HepG2 (cell line): Measurements from ENCODE around the gene JMJD1C. TPM values are rescaled to one million over a fixed set of nuclear protein-coding genes. Genes with fewer than 3 reads are reported as not detected.

Experiments
- ATAC-seq: fragments of 200-7000 bp; cut with Tn5 transposase; 3 replicates; pipeline ENCODE4 v1.9.1; 2020; ENCODE audit warnings: mild to moderate bottlenecking, moderate library complexity
- BruUV-seq: library from RNA; stranded (reverse); fragments of 400-500 nt; replicated peaks from 2 replicates; lab custom pipeline; 2021; lab: Mats Ljungman, UMichigan
- CTCF ChIA-PET: fragments of 300-600 bp; formaldehyde crosslinking; extraction: SDS; loops from one replicate; lab custom pipeline; 2021; ENCODE audit warnings: low total read pairs, inconsistent platforms, low intra/inter-chr PET ratio; lab: Yijun Ruan, JAX
- POLR2A ChIA-PET: fragments of 350-600 bp; sonication (Branson Sonifier 250); formaldehyde crosslinking; loops from one replicate; lab custom pipeline; 2020; ENCODE audit warnings: antibody characterized with exemption, inconsistent platforms; lab: Yijun Ruan, JAX
- DNase-seq: peaks from one replicate; pipeline ENCODE4 v3.0.0-alpha.2; 2015; ENCODE audit warnings: low spot score
- FAIRE-seq: peaks from 3 replicates; lab custom pipeline; 2011; peaks lifted over from hg19 to GRCh38; lab: Jason Lieb, UNC
- H2AFZ ChIP-seq: one replicate; pipeline ENCODE4 v1.6.1; 2011; ENCODE audit warnings: low read length, inconsistent platforms
- H3K27ac ChIP-seq: fragments of 300-600 bp; 3 replicates; pipeline ENCODE4 v1.8.0; 2011; ENCODE audit warnings: mixed run types, mild to moderate bottlenecking, mixed read lengths, low read length, inconsistent platforms; ENCODE audit not compliant: insufficient read depth; ENCODE audit errors: extremely low read length
- H3K27me3 ChIP-seq, 2 experiments: fragments of 200-600 bp in 1 of 2; 2 replicates in 1 of 2; 3 replicates in 1 of 2; pipeline versions ENCODE4 v1.6.0 to v1.8.0; 2011; ENCODE audit warnings: low read length in 2 of 2, mild to moderate bottlenecking in 2 of 2, moderate library complexity in 2 of 2, inconsistent platforms in 1 of 2; ENCODE audit not compliant: insufficient read depth in 2 of 2, control insufficient read depth in 1 of 2
- H3K36me3 ChIP-seq, 2 experiments: fragments of 200-600 bp in 1 of 2; replicated peaks in 1 of 2; 2 replicates in 1 of 2; 3 replicates in 1 of 2; pipeline versions ENCODE4 v1.5.1 to v1.8.0; 2011; ENCODE audit warnings: low read length in 2 of 2, inconsistent platforms in 1 of 2; ENCODE audit not compliant: insufficient read depth in 2 of 2, control insufficient read depth in 1 of 2
- H3K4me1 ChIP-seq: 2 replicates; pipeline ENCODE4 v1.5.1; 2012; ENCODE audit warnings: low read length, inconsistent platforms; ENCODE audit not compliant: insufficient read depth
- H3K4me2 ChIP-seq: 2 replicates; pipeline ENCODE4 v1.6.0; 2011; ENCODE audit warnings: low read depth, low read length, inconsistent platforms
- H3K4me3 ChIP-seq, 3 experiments: fragments of 200-600 bp in 1 of 3; sonication (generic), shearing (Covaris generic) in 1 of 3; replicated peaks in 1 of 3; 2 replicates each; pipeline ENCODE4 v1.5.1; 2011 to 2016; ENCODE audit warnings: low read length in 3 of 3, inconsistent platforms in 2 of 3, low read depth in 2 of 3, mild to moderate bottlenecking in 2 of 3, control low read depth in 1 of 3, mixed read lengths in 1 of 3; ENCODE audit not compliant: insufficient read depth in 1 of 3
- H3K79me2 ChIP-seq: one replicate; pipeline ENCODE4 v1.6.1; 2011; ENCODE audit warnings: low read length, inconsistent platforms; ENCODE audit not compliant: insufficient read depth
- H3K9ac ChIP-seq: 2 replicates; pipeline ENCODE4 v1.6.0; 2011; ENCODE audit warnings: mild to moderate bottlenecking, low read depth, low read length, inconsistent platforms; ENCODE audit not compliant: insufficient read depth
- H3K9me3 ChIP-seq: 2 replicates; pipeline ENCODE4 v1.5.1; 2012; ENCODE audit warnings: mild to moderate bottlenecking, low read length
- H4K20me1 ChIP-seq: 2 replicates; pipeline ENCODE4 v1.6.0; 2011; ENCODE audit warnings: inconsistent platforms, mild to moderate bottlenecking, low read length, moderate library complexity; ENCODE audit not compliant: insufficient read depth
- DMTF1 ChIP-seq: sonication (generic); formaldehyde crosslinking; IDR thresholded peaks from 2 replicates; pipeline ENCODE4 v1.4.0; 2020; ENCODE audit warnings: mild to moderate bottlenecking, missing genetic modification reagents
- DRAP1 ChIP-seq: IDR thresholded peaks from 2 replicates; pipeline ENCODE4 v1.6.1; 2016; ENCODE audit warnings: missing genetic modification reagents, missing compliant biosample characterization
- ELF4 ChIP-seq: sonication (generic); formaldehyde crosslinking; IDR thresholded peaks from 2 replicates; pipeline ENCODE4 v1.5.0; 2020; ENCODE audit warnings: missing genetic modification reagents, mild to moderate bottlenecking, moderate library complexity, borderline replicate concordance
- HMGXB4 ChIP-seq, 2 experiments: sonication (generic) in 1 of 2; formaldehyde crosslinking in 1 of 2; IDR thresholded peaks; 2 replicates each; pipeline versions ENCODE4 v1.4.0 to v1.6.1; 2018 to 2020; ENCODE audit warnings: missing genetic modification reagents in 2 of 2, borderline replicate concordance in 1 of 2, low read depth in 1 of 2, mild to moderate bottlenecking in 1 of 2, missing biosample characterization in 1 of 2
- SNAPC2 ChIP-seq: sonication (generic); formaldehyde crosslinking; IDR thresholded peaks from 2 replicates; pipeline ENCODE4 v1.8.1; 2022; ENCODE audit warnings: mild to moderate bottlenecking, missing genetic modification reagents
- STAT6 ChIP-seq: sonication (generic); formaldehyde crosslinking; IDR thresholded peaks from 2 replicates; pipeline ENCODE4 v1.4.0; 2020; ENCODE audit warnings: missing genetic modification reagents, mild to moderate bottlenecking, borderline replicate concordance
- ZFP37 ChIP-seq: sonication (generic); formaldehyde crosslinking; IDR thresholded peaks from 2 replicates; pipeline ENCODE4 v1.4.0; 2020; ENCODE audit warnings: missing genetic modification reagents, borderline replicate concordance
- ZNF180 ChIP-seq: sonication (generic); formaldehyde crosslinking; IDR thresholded peaks from 2 replicates; pipeline ENCODE4 v1.4.0; 2020; ENCODE audit warnings: low read depth, missing genetic modification reagents, borderline replicate concordance
- ZNF329 ChIP-seq: sonication (generic); formaldehyde crosslinking; IDR thresholded peaks from 2 replicates; pipeline ENCODE4 v1.9.0; 2021; ENCODE audit warnings: low read depth, mild to moderate bottlenecking, missing genetic modification reagents
- ZNF451 ChIP-seq: sonication (generic); formaldehyde crosslinking; IDR thresholded peaks from 2 replicates; pipeline ENCODE4 v1.5.0; 2020; ENCODE audit warnings: mild to moderate bottlenecking, missing genetic modification reagents
- ZNF589 ChIP-seq: sonication (generic); formaldehyde crosslinking; conservative IDR thresholded peaks from 2 replicates; pipeline ENCODE4 v1.8.0; 2022; ENCODE audit warnings: mild to moderate bottlenecking, moderate library complexity, missing genetic modification reagents
- WGBS: methylation state at CpG from one replicate; pipeline ENCODE4 v1.1.6; 2017; ENCODE audit warnings: low lambda C conversion rate; 5-methylcytosine and 5-hydroxymethylcytosine counted together
- in situ Hi-C: cut with HindIII; loops from 2 replicates; pipeline ENCODE4 v1.10.0; 2017; ENCODE audit warnings: low pct_unique_long_range_greater_than_20kb; ENCODE audit not compliant: extremely low pct_ligation_motif_present
- intact Hi-C: fragments of 100-400 bp; cut with micrococcal nuclease; formaldehyde crosslinking; loops from one replicate; pipeline ENCODE4 v1.10.0; 2022; ENCODE audit not compliant: unreplicated experiment
- polyA plus RNA-seq, 8 experiments: library from polyadenylated mRNA; depleted of rRNA in 3 of 8; stranded (reverse) in 7 of 8; unstranded in 1 of 8; fragments of >200 nt; fragmentation: Illumina TruSeq in 4 of 8; extraction: Trizol in 4 of 8; gene quantifications; 2 replicates each; pipeline versions ENCODE4 v1.2.1 to v1.2.3, GENCODE V29; 2011 to 2016; ENCODE audit warnings: low read depth in 4 of 8, missing spikeins in 1 of 8, mixed read lengths in 1 of 8; ENCODE audit not compliant: insufficient read depth in 1 of 8
- total RNA-seq, 5 experiments: library from RNA; depleted of rRNA; stranded (reverse); fragments of >200 nt; fragmentation: Illumina TruSeq; extraction: Trizol; gene quantifications; 2 replicates each; pipeline ENCODE4 v1.2.3, GENCODE V29; 2016; ENCODE audit warnings: low read depth in 1 of 5

JMJD1C gene
- total and polyA plus RNA-seq, 2 of the 13 experiments (the other 11 are each of a cell fraction or from before 2014, with no cell fraction given) = 42.3 to 42.7 TPM

- Histone ChIP-seq H3K4me1 (peaks cover 74% of the 10 kb centered on the region), H2AFZ (no peak overlapping the region), H3K27me3 (no peaks in the 10 kb centered on the region), H3K36me3 (peaks cover 2 to 46% of the 10 kb centered on the region in 2 experiments; a peak in 4 of 5 replicates), H3K79me2 (peaks cover 98% of the 10 kb centered on the region), H3K9ac (no peak overlapping the region), H3K27ac (no peak overlapping the region), H3K4me3 (no peak overlapping the region), H4K20me1 (peaks cover 79% of the 10 kb centered on the region), H3K9me3 (no peaks in the 10 kb centered on the region), H3K4me2 (no peak overlapping the region)
- BruUV-seq = no TSS peak
- intact Hi-C loops = no loop called here
- WGBS = 97% methylated on average over 2 of the region's 2 CpGs
- in situ Hi-C loops = no loop called here
- ChIA-PET POLR2A (interaction anchor here (2.4 kb wide), 1 partner anchor 10 kb away, joined by 11 read pairs; no protein-coding TSS in a partner anchor), CTCF (no interaction called here)
- TF ChIP-seq STAT6 (CRISPR knock-in tag) (no peak), ZNF329 (CRISPR knock-in tag) (no peak), ZNF180 (no peak), ZNF589 (CRISPR knock-in tag) (no peak), ELF4 (CRISPR knock-in tag) (no peak), DMTF1 (CRISPR knock-in tag) (no peak), HMGXB4 (CRISPR knock-in tag; IDR thresholded peaks at IDR 0.05; ENCODE audit: borderline replicate concordance in 1 of 2, low read depth in 1 of 2) (no peak), DRAP1 (CRISPR knock-in tag) (no peak), ZFP37 (no peak), ZNF451 (CRISPR knock-in tag) (no peak), SNAPC2 (CRISPR knock-in tag) (no peak)
- no peak for ATAC-seq
- DNase-seq = no peak
- no peak for FAIRE-seq
Observed at GRCh38 chr10:63258920-63259678, 206.7 kb downstream of the JMJD1C start.
